H1 (cell line): Measurements from ENCODE around the gene SESN1. TPM values are rescaled to one million over a fixed set of nuclear protein-coding genes. Genes with fewer than 3 reads are reported as not detected.

Source experiments
- CTCF ChIA-PET: fragments of 300-600 bp; sonication (Branson Sonifier 250); formaldehyde crosslinking; loops from one replicate; lab custom pipeline; 2021; ENCODE audit not compliant: partially characterized antibody; lab: Charles Lee
- POLR2A ChIA-PET: fragments of 300-600 bp; sonication (Branson Sonifier 250); formaldehyde crosslinking; loops from one replicate; lab custom pipeline; 2021; ENCODE audit warnings: inconsistent platforms; ENCODE audit not compliant: partially characterized antibody; lab: Charles Lee
- DNase-seq, 2 experiments: peaks; one replicate each; pipeline versions ENCODE4 v3.0.0 to v3.0.0-alpha.2; 2010 to 2022; ENCODE audit warnings: low spot score in 2 of 2, low read depth in 1 of 2, mixed read lengths in 1 of 2
- FAIRE-seq: peaks from 2 replicates; lab custom pipeline; 2011; peaks lifted over from hg19 to GRCh38; lab: Jason Lieb, UNC
- H2AFZ ChIP-seq: 2 replicates; pipeline ENCODE4 v1.8.1; 2012; ENCODE audit warnings: low read length, inconsistent platforms
- H2AK5ac ChIP-seq: 2 replicates; pipeline ENCODE4 v1.6.1; 2013; ENCODE audit warnings: low read depth, low read length
- H2BK120ac ChIP-seq: replicated peaks from 2 replicates; pipeline ENCODE3; 2013; ENCODE audit warnings: low read depth, low read length, inconsistent platforms
- H2BK12ac ChIP-seq: 2 replicates; pipeline ENCODE4 v1.6.1; 2013; ENCODE audit warnings: low read depth, low read length
- H2BK15ac ChIP-seq: 2 replicates; pipeline ENCODE4 v1.6.1; 2013; ENCODE audit warnings: low read length
- H2BK20ac ChIP-seq: 2 replicates; pipeline ENCODE4 v1.6.1; 2013; ENCODE audit warnings: low read length
- H2BK5ac ChIP-seq: 2 replicates; pipeline ENCODE4 v1.6.1; 2013; ENCODE audit warnings: low read depth, low read length
- H3K14ac ChIP-seq: 2 replicates; pipeline ENCODE4 v1.6.1; 2013; ENCODE audit warnings: inconsistent platforms; ENCODE audit not compliant: insufficient read length
- H3K18ac ChIP-seq: 2 replicates; pipeline ENCODE4 v1.6.1; 2013; ENCODE audit warnings: low read length; ENCODE audit errors: extremely low read depth
- H3K23ac ChIP-seq: 2 replicates; pipeline ENCODE4 v1.6.1; 2013; ENCODE audit warnings: inconsistent platforms; ENCODE audit not compliant: insufficient read length
- H3K23me2 ChIP-seq: 2 replicates; pipeline ENCODE4 v1.6.1; 2013; ENCODE audit warnings: low read depth, low read length
- H3K27ac ChIP-seq: 2 replicates; pipeline ENCODE4 v1.6.1; 2011; ENCODE audit warnings: low read depth, low read length, inconsistent platforms
- H3K27me3 ChIP-seq, 4 experiments: replicated peaks in 1 of 4; 1 replicate in 1 of 4; 2 replicates in 3 of 4; pipeline versions ENCODE4 v1.6.1 to v1.8.1; 2011 to 2013; ENCODE audit warnings: low read length in 3 of 4, mild to moderate bottlenecking in 3 of 4, inconsistent platforms in 2 of 4, mixed read lengths in 2 of 4, moderate library complexity in 1 of 4; ENCODE audit not compliant: control insufficient read depth in 3 of 4, insufficient read depth in 3 of 4; ENCODE audit errors: extremely low read depth in 1 of 4
- H3K36me3 ChIP-seq, 4 experiments: 2 replicates each; pipeline versions ENCODE4 v1.6.1 to v1.8.1; 2011 to 2013; ENCODE audit warnings: mild to moderate bottlenecking in 4 of 4, low read length in 3 of 4, moderate library complexity in 2 of 4, control low read depth in 1 of 4, inconsistent platforms in 1 of 4; ENCODE audit not compliant: insufficient read depth in 4 of 4, control insufficient read depth in 2 of 4
- H3K4ac ChIP-seq: replicated peaks from 2 replicates; pipeline ENCODE3; 2013; ENCODE audit warnings: low read length, low read depth, mixed read lengths, inconsistent platforms; ENCODE audit not compliant: insufficient read length
- H3K4me1 ChIP-seq, 4 experiments: replicated peaks in 1 of 4; 1 replicate in 1 of 4; 2 replicates in 3 of 4; pipeline versions ENCODE4 v1.6.1 to v1.8.1; 2011 to 2013; ENCODE audit warnings: low read length in 3 of 4, inconsistent platforms in 2 of 4, mixed read lengths in 1 of 4; ENCODE audit not compliant: insufficient read depth in 4 of 4, control insufficient read depth in 3 of 4
- H3K4me2 ChIP-seq, 2 experiments: 2 replicates each; pipeline versions ENCODE4 v1.6.1 to v1.8.1; 2011 to 2013; ENCODE audit warnings: low read depth in 2 of 2, low read length in 2 of 2, control low read depth in 1 of 2, inconsistent platforms in 1 of 2, mild to moderate bottlenecking in 1 of 2; ENCODE audit not compliant: insufficient read depth in 1 of 2
- H3K4me3 ChIP-seq, 4 experiments: fragments of 200-600, 300-600 bp in 1 of 4; sonication (generic), shearing (Covaris generic), sonication (Bioruptor Twin) in 1 of 4; 2 replicates each; pipeline versions ENCODE4 v1.5.1 to v1.8.1; 2011 to 2016; ENCODE audit warnings: low read length in 4 of 4, low read depth in 3 of 4, control low read depth in 2 of 4, inconsistent platforms in 2 of 4, mild to moderate bottlenecking in 2 of 4, mixed read lengths in 1 of 4, moderate library complexity in 1 of 4; ENCODE audit not compliant: insufficient read depth in 2 of 4; ENCODE audit errors: extremely low read depth in 1 of 4
- H3K56ac ChIP-seq: replicated peaks from 2 replicates; pipeline ENCODE3; 2013; ENCODE audit warnings: low read depth, mild to moderate bottlenecking, mixed read lengths, low read length, inconsistent platforms; ENCODE audit not compliant: insufficient read length
- H3K79me1 ChIP-seq: 2 replicates; pipeline ENCODE4 v1.6.1; 2013; ENCODE audit warnings: low read depth, low read length, control low read depth
- H3K79me2 ChIP-seq, 2 experiments: 2 replicates each; pipeline versions ENCODE4 v1.6.1 to v1.8.1; 2012 to 2013; ENCODE audit warnings: low read length in 2 of 2, mild to moderate bottlenecking in 2 of 2, inconsistent platforms in 1 of 2; ENCODE audit not compliant: insufficient read depth in 2 of 2, control insufficient read depth in 1 of 2
- H3K9ac ChIP-seq, 4 experiments: replicated peaks in 1 of 4; 1 replicate in 1 of 4; 2 replicates in 3 of 4; pipeline versions ENCODE4 v1.6.1 to v1.8.1; 2011 to 2013; ENCODE audit warnings: low read depth in 3 of 4, low read length in 3 of 4, control low read depth in 2 of 4, mild to moderate bottlenecking in 2 of 4, moderate library complexity in 2 of 4, inconsistent platforms in 1 of 4; ENCODE audit errors: extremely low read depth in 1 of 4
- H3K9me3 ChIP-seq, 2 experiments: 2 replicates each; pipeline versions ENCODE4 v1.6.1 to v1.8.1; 2012 to 2013; ENCODE audit warnings: mild to moderate bottlenecking in 2 of 2, moderate library complexity in 2 of 2, control low read depth in 1 of 2, inconsistent platforms in 1 of 2, low read depth in 1 of 2, low read length in 1 of 2, mixed read lengths in 1 of 2; ENCODE audit not compliant: insufficient read depth in 2 of 2
- H4K20me1 ChIP-seq, 2 experiments: replicated peaks in 1 of 2; 2 replicates each; pipeline versions ENCODE3 to v1.8.1; 2011 to 2013; ENCODE audit warnings: inconsistent platforms in 2 of 2, low read length in 2 of 2, mild to moderate bottlenecking in 1 of 2; ENCODE audit not compliant: insufficient read depth in 2 of 2, control insufficient read depth in 1 of 2
- H4K5ac ChIP-seq: 2 replicates; pipeline ENCODE4 v1.6.1; 2013; ENCODE audit warnings: low read length, low read depth, mixed read lengths, inconsistent platforms; ENCODE audit not compliant: insufficient read length
- H4K8ac ChIP-seq: 2 replicates; pipeline ENCODE4 v1.8.0; 2013; ENCODE audit warnings: mild to moderate bottlenecking, moderate library complexity, low read length, inconsistent platforms; ENCODE audit not compliant: insufficient read depth; ENCODE audit errors: extremely low read depth
- H4K91ac ChIP-seq: replicated peaks from 2 replicates; pipeline ENCODE3; 2013; ENCODE audit warnings: low read length, mixed read lengths, inconsistent platforms; ENCODE audit not compliant: insufficient read length
- ASH2L ChIP-seq: fragments of 200-600, 300-600 bp; sonication (generic); IDR thresholded peaks from one replicate; pipeline ENCODE4 v1.7.1; 2017; ENCODE audit warnings: low read length
- CHD1 ChIP-seq: IDR thresholded peaks from 2 replicates; pipeline ENCODE4 v1.6.1; 2012; ENCODE audit warnings: low read depth, low read length, improper control_type of control experiment
- CHD2 ChIP-seq: IDR thresholded peaks from 2 replicates; pipeline ENCODE4 v1.6.1; 2012; ENCODE audit warnings: low read length, improper control_type of control experiment
- CTBP2 ChIP-seq: IDR thresholded peaks from 2 replicates; pipeline ENCODE4 v1.7.0; 2011; ENCODE audit warnings: borderline replicate concordance, mild to moderate bottlenecking, moderate library complexity, mixed read lengths, low read length; ENCODE audit not compliant: insufficient read depth, insufficient read length
- FOSL1 ChIP-seq: IDR thresholded peaks from 2 replicates; pipeline ENCODE4 v1.6.1; 2011; ENCODE audit warnings: mild to moderate bottlenecking, low read depth, low read length, moderate library complexity; ENCODE audit not compliant: insufficient read depth
- KDM4A ChIP-seq: IDR thresholded peaks from one replicate; pipeline ENCODE4 v1.7.1; 2012; ENCODE audit warnings: low read depth, mild to moderate bottlenecking, moderate library complexity, low read length, inconsistent platforms; ENCODE audit not compliant: severe bottlenecking
- SIX5 ChIP-seq: IDR thresholded peaks from 2 replicates; pipeline ENCODE4 v1.6.1; 2011; ENCODE audit warnings: mild to moderate bottlenecking, low read depth, low read length
- WGBS, 2 experiments: shearing (Covaris generic) in 1 of 2; methylation state at CpG; one replicate each; pipeline versions ENCODE4 v1.1.6 to v1.1.7; 2013 to 2015; ENCODE audit warnings: low lambda C conversion rate in 2 of 2, mixed read lengths in 2 of 2, inconsistent platforms in 1 of 2, low coverage in 1 of 2, missing lambda C conversion rate in 1 of 2; ENCODE audit not compliant: insufficient replicate concordance in 2 of 2, insufficient coverage in 1 of 2, insufficient read length in 1 of 2; ENCODE audit errors: extremely low coverage in 1 of 2, missing lambda C conversion rate in 1 of 2; 5-methylcytosine and 5-hydroxymethylcytosine counted together
- polyA plus RNA-seq, 7 experiments: library from polyadenylated mRNA; depleted of rRNA in 3 of 7; stranded (reverse) in 5 of 7; unstranded in 2 of 7; fragments of >200 nt in 5 of 7; fragments of 200-250 nt in 2 of 7; gene quantifications; 1 replicate in 5 of 7; 2 replicates in 1 of 7; 4 replicates in 1 of 7; pipeline versions ENCODE4 v1.2.1 to v1.2.3, GENCODE V29; 2011 to 2013; ENCODE audit warnings: missing spikeins in 2 of 7, mixed read lengths in 2 of 7
- total RNA-seq: library from RNA; stranded (reverse); fragmentation: NEBNext Ultra II Directional; extraction: Animal tissue kit (Norgen Biotek cat#: 25700); gene quantifications from 2 replicates; pipeline ENCODE4 v1.2.1, GENCODE V29; 2021

Gene SESN1
- total and polyA plus RNA-seq, 2 of the 8 experiments (the other 6 are each of a cell fraction or from before 2014, with no cell fraction given) = 12.8 to 15.6 TPM

DNA sequence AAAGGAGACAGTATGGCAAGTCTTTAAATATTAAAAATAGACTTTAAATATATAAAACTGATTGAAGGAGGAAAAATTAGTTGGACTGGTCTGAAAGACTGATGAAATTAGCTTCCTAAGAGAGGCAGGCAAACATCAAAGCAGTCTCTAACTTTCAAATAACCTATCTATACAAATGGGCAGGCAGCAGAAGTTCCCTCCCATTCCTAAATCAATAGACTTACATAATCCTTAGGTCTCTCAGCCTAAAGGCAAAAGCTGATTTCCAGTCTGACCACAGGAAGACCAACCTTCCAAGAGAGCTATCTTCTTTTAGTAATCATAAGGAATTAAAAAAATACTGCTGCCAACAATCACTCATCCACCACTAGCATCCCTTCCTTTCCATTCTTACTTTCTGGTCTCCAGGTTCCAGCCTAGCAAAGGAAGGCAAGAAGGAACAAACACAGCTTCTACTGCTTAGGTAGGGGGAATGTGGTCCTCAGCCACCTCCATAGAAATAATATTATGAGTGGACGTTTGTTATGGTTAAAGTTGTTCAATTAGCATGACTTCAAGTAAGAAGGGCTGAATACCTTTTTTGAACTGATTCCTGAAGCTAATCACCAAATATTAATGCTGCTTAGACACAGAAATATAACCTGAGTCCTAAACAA lies 44.1 kb downstream of the SESN1 start:
- no peaks in the 10 kb centered on the region; a peak in 1 of 4 replicates for H3K9me3 ChIP-seq
- H2AK5ac ChIP-seq = no peak overlapping the region
- no peak overlapping the region for H3K27ac ChIP-seq
- H3K4me2 ChIP-seq = no peak overlapping the region
- FAIRE-seq = no peak
- H4K5ac ChIP-seq = no peak overlapping the region
- no peaks in the 10 kb centered on the region for H3K79me2 ChIP-seq
- no peak overlapping the region for H2BK120ac ChIP-seq
- no peak for DNase-seq
- H3K4ac ChIP-seq = no peak overlapping the region
- no peaks in the 10 kb centered on the region for H3K79me1 ChIP-seq
- no peak overlapping the region for H2AFZ ChIP-seq
- no peak overlapping the region for H2BK20ac ChIP-seq
- no peaks in the 10 kb centered on the region for H4K20me1 ChIP-seq
- ChIA-PET CTCF (interaction anchor here (0.8 to 1.3 kb wide), 5 partner anchors 15 to 521 kb away, joined by 3 to 6 read pairs (median 3); no protein-coding TSS in a partner anchor), POLR2A (no interaction called here)
- no peak overlapping the region; a peak in 1 of 7 replicates for H3K9ac ChIP-seq
- H3K23ac ChIP-seq = no peak overlapping the region
- 85% methylated on average over 1 of the region's 1 CpG; no CpG with 5 or more reads in 1 of the 2 experiments for WGBS, 2 experiments
- H3K56ac ChIP-seq = no peak overlapping the region
- no peak overlapping the region for H2BK5ac ChIP-seq
- no peak overlapping the region for H3K14ac ChIP-seq
- H3K4me3 ChIP-seq = no peak overlapping the region
- no peak overlapping the region for H3K18ac ChIP-seq
- no peak for TF ChIP-seq SIX5
- TF ChIP-seq ASH2L = no peak
- TF ChIP-seq CHD1 = no peak
- no peak for TF ChIP-seq KDM4A
- TF ChIP-seq CTBP2 = no peak
- TF ChIP-seq FOSL1 = no peak
- TF ChIP-seq CHD2 = no peak
- no peaks in the 10 kb centered on the region for H3K27me3 ChIP-seq
- H3K4me1 ChIP-seq = peaks cover 0 to 5% (median 3%) of the 10 kb centered on the region in 4 experiments; a peak in 4 of 7 replicates
- H4K8ac ChIP-seq = no peak overlapping the region
- no peak overlapping the region for H2BK12ac ChIP-seq
- H2BK15ac ChIP-seq = no peak overlapping the region
- H3K36me3 ChIP-seq = no peaks in the 10 kb centered on the region
- H3K23me2 ChIP-seq = no peaks in the 10 kb centered on the region; the same call in 1 of the 2 replicates
- H4K91ac ChIP-seq = no peak overlapping the region
